Measurements from ENCODE around the gene KIF26B.

KIF26B gene

DNA sequence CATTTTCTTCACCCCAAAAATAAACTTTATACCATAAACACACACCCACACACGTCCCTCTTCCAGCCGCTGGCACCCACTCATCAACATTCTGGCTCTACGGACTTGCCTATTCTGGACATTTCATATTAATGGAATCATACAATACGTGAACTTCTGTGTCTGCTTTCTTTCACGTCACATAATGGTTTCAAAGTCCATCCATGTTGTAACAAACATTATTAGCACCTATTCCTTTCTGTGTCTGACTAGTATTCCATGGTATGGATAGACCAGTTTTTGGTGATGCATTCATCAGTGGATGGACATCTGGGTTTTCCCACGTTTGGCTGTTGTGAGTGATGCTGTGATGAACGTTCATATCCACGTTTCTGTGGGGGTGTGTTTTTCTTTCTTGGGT is 323.2 kb downstream of the KIF26B start:
- no peak for DNase-seq

DNA sequence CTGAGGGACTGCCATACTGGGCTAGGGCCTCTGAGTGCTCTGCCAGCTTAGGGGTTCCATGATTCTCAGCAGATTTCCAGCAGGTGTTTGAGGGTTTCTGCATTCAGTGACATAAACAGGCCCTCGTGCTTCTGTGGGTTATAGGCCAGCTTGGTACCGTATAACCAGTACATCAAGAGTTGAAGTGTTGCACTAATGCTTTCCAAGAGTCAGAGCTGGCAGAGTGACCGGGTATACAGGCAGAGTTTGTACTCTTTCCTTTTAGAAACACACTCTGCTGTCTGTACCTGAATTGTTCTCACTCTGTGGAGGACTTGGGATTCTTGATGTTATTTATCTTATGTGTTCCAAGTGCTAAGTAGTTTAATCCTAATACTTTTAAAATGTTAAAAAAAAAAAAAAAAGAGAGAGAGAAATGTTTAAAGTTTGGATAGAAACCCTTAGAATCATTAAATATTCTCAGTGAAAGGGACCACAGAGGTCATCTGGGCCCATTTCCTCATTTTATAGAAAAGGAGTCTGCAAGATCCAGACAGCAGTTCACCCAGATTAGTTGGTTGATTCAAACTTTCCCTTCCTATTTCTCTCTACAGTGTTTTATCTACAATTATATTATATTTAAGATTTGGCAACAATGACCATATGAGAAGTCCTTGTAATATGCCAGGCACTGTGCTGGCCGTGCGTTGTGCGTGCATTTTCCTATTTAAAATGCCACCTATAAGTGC is 325.8 kb downstream of the KIF26B start:
- no peak for DNase-seq

DNA sequence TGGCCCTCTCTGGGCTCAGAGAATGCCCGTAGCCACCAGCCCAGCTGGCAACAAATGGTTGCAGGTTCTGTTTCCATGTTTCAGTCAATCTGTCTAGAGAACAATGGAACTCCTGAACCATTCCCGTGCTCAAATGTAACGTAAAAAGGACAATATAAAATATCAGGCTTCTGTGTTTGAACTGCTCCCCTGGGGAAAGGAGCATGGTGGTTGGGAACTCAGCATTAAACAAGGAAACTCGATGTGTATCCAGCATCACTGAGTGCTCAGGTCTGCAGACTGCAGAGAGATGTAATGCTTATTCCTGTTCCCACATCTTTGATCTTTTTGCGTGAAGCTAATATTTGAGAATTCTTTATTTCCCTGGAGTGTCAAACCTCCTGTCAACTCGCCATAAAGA is 326.5 kb downstream of the KIF26B start:
- no peak for DNase-seq

GRCh38 chr1:245483247-245483646 is 328.5 kb downstream of the KIF26B start:
- DNase-seq = no peak

DNA sequence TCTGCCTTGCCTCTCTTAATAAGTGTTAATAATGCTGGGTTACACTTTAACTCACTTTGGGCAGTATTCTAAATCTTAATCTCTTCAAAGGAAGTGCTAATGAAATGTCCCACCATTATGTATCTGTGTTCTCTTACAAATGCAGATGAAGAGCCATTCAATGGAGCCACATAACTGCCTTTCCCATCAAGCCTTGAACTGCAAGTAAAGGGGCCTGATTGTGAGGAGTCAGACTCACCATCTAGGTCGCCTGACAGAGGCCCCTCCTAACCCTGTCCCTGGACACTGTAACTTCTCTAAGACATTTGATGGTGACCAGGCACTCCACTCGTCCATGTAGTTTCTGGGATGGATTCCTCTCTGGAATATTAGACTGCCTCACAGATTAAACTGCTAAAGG is 329.4 kb downstream of the KIF26B start:
- DNase-seq = no peak

- DNase-seq = no peak
Observed at GRCh38 chr1:245485996-245486395, 331.2 kb downstream of the KIF26B start.

GRCh38 chr1:245486775-245487470 is 332.1 kb downstream of the KIF26B start:
- no peak for DNase-seq

DNA sequence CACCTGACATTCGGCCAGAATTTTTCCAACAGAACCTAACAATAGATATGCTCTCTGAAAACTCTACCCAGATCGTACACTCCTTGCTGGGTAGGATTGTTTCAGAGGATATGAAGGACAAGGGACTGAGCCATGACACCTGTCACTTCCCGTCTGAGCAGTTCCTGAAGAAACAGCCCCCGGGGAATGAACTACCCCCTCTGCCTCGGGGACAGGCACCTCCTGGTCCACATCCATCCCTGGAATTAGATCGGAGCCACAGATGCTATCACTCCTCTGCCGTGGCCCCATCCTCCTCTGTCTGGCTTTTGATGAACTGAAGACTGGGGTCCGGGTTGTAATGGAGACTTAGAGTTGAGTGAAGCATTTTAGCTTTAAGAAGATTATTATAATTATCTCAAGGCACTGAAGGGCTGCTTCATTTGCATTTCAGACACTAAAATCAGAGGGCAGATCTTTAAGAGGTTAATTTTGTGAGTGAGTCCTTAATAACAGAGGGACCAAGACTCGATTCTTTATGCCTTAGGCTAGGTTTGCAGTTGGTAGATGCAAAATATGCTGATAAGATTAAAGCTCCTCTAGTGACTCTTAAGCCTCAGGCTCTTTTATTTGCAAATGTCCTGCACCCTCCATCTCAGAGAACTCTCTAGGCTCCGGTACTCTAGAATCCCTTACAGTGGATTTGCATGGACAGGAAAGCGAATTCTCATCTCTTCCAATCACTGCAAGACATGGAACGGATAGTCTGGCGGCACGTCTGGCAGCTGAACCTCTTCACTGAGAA is 333.8 kb downstream of the KIF26B start:
- no peak for DNase-seq

- no peak for DNase-seq
Observed at GRCh38 chr1:245489838-245490237, 335.1 kb downstream of the KIF26B start.

GRCh38 chr1:245493029-245493428 is 338.2 kb downstream of the KIF26B start:
- DNase-seq = no peak

DNA sequence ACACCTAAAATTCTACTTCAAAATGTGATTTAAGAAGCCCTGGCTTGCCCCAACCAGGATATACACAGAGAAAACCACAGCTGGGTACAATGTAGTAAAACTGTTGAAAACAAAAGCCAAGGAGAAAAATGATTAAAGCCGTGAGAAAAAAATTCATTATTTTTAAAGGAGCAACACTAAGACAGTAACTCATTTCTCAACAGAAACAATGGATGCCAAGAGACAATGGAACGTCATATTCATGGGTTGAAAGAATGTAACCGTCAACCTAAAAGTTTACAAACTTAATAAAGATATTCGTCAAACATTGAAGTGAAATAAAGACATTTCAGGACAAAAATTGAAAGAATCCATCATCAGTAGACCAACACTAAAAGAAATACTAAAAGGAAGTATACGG is 340.9 kb downstream of the KIF26B start:
- no peak for DNase-seq

- no peak for DNase-seq
Observed at GRCh38 chr1:245500546-245500945, 345.8 kb downstream of the KIF26B start.

DNA sequence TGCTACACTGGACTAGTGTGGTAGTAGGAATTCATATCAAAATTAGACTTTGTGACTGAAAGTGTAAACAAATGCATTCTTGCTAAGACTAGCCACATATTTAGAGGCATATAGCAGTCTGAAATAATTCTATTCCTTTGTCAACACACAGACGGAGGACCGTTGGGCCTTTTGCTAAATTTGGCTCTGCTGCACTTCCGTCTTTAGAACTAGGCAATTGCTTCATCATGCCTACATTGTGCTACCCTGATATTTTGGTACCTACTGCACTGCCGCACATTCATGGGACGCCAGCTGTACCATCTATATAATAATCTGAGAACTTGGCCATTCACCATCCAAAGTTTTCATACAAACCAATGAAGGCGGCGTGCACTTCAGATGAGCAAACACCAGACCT is 346.8 kb downstream of the KIF26B start:
- DNase-seq = no peak

GRCh38 chr1:245503548-245503947 is 348.8 kb downstream of the KIF26B start:
- no peak for DNase-seq

- DNase-seq = no peak
Observed at GRCh38 chr1:245510144-245510543, 355.4 kb downstream of the KIF26B start.

- DNase-seq = no peak
Observed at GRCh38 chr1:245512181-245512888, 357.6 kb downstream of the KIF26B start.

GRCh38 chr1:245512980-245513578 is 358.3 kb downstream of the KIF26B start:
- no peak for DNase-seq

DNA sequence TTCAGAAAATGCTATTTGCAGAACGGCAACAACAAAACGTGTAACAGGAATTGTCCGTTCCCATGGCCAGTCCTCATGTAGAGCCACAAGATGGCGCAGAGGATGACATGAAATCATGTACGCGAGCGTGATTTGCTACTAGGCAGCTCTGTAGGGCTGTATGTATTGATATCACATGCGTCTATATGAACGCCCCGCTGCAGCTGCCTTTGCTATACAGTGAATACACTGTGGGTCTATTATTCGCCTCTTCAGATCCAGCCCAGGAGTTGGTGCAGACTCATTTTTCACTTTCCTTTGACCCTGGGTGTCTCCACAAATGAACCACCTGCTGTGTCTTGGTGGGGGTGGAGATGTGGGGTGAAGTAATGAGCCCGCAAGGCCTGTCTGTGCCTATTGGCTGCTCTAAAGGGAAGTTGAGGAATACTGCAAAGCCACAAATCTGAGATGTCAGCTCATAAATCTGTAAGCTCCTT is 361.5 kb downstream of the KIF26B start:
- DNase-seq = no peak

GRCh38 chr1:245520611-245521010 is 365.8 kb downstream of the KIF26B start:
- DNase-seq = no peak

DNA sequence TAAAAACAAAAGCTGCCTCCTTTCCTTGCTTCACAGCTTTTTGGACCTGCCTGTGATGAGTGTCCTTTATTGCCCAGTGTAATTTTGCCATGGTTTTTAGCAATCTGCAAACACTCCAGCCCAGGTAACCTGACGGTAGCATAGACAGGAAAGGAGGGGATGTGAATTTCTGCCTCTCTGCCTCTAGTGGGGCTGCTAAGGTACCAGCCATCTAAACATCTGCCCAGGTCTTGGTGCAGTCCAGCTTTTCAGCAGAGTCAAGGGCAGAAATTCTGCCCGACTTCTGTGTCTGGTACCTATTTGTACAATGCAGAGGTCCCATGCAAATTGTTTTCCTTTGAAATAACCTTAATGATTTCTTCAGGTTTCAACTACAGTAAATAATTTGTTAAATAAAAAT is 371.4 kb downstream of the KIF26B start:
- no peak for DNase-seq

DNA sequence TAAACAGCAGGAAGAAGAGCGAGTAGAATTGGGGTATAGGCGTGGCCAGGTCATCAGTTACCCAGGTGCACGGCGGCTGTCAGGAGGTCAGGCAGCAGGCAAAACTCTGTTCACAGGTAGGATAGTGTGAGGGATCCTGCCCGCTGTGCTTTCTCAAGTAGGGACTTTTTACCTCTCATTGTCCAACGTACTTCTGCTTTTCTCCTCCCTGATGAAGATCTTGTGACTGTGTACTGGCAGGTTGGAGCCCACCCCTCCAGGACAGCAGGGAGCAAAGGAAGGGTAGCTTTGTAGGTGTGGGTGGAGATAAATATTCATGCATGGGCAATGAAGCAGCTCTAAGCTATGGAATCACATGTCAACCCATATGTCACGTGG is 373.5 kb downstream of the KIF26B start:
- DNase-seq = no peak

- no peak for DNase-seq
Observed at GRCh38 chr1:245530937-245531336, 376.2 kb downstream of the KIF26B start.

- no peak for DNase-seq
Observed at GRCh38 chr1:245537992-245538391, 383.2 kb downstream of the KIF26B start.
